Hepatocyte (in vitro differentiated cells): ENCODE measurements around the gene GRK3. TPM values are rescaled to one million over a fixed set of nuclear protein-coding genes. Genes with fewer than 3 reads are reported as not detected.

Experiments used
- DNase-seq: peaks from one replicate; pipeline ENCODE4 v3.0.0-alpha.2; 2016; ENCODE audit warnings: low spot score
- H2AFZ ChIP-seq: fragments of 200-600 bp; sonication (generic); 2 replicates; pipeline ENCODE4 v1.6.0; 2016; ENCODE audit warnings: antibody characterized with exemption, mild to moderate bottlenecking
- H3K27ac ChIP-seq: fragments of 200-600 bp; sonication (generic); 2 replicates; pipeline ENCODE4 v1.5.1; 2016; ENCODE audit warnings: mild to moderate bottlenecking
- H3K27me3 ChIP-seq: fragments of 200-600 bp; sonication (generic); 2 replicates; pipeline ENCODE4 v1.6.1; 2016
- H3K36me3 ChIP-seq: fragments of 200-600 bp; sonication (generic); replicated peaks from 2 replicates; pipeline ENCODE4 v1.5.1; 2016; ENCODE audit warnings: low read depth; ENCODE audit not compliant: insufficient read depth
- H3K4me1 ChIP-seq: fragments of 200-600 bp; sonication (generic); 2 replicates; pipeline ENCODE4 v1.5.1; 2016; ENCODE audit warnings: mild to moderate bottlenecking, moderate library complexity; ENCODE audit not compliant: insufficient read depth
- H3K4me2 ChIP-seq: fragments of 200-600 bp; sonication (generic); 2 replicates; pipeline ENCODE4 v1.6.0; 2016
- H3K4me3 ChIP-seq: fragments of 200-600 bp; sonication (generic); 2 replicates; pipeline ENCODE4 v1.5.1; 2016; ENCODE audit warnings: mild to moderate bottlenecking
- H3K79me2 ChIP-seq: fragments of 200-600 bp; sonication (generic); 2 replicates; pipeline ENCODE4 v1.6.0; 2017; ENCODE audit warnings: mild to moderate bottlenecking
- H3K9me2 ChIP-seq: fragments of 200-600 bp; sonication (generic); replicated peaks from 2 replicates; pipeline ENCODE4 v1.6.0; 2017; ENCODE audit warnings: mild to moderate bottlenecking; ENCODE audit not compliant: insufficient read depth
- H3K9me3 ChIP-seq: fragments of 200-600 bp; sonication (generic); 2 replicates; pipeline ENCODE4 v1.5.1; 2016; ENCODE audit warnings: low read depth, mild to moderate bottlenecking
- H4K20me1 ChIP-seq: fragments of 200-600 bp; sonication (generic); 2 replicates; pipeline ENCODE4 v1.6.0; 2016; ENCODE audit warnings: mild to moderate bottlenecking; ENCODE audit not compliant: insufficient read depth, poor library complexity, severe bottlenecking
- CTCF ChIP-seq: fragments of 200-600 bp; sonication (generic); IDR thresholded peaks from 2 replicates; pipeline ENCODE4 v1.5.1; 2016; ENCODE audit warnings: antibody characterized with exemption, mild to moderate bottlenecking; ENCODE audit not compliant: poor library complexity
- EZH2 ChIP-seq: fragments of 200-600 bp; sonication (generic); IDR thresholded peaks from 2 replicates; pipeline ENCODE4 v1.6.1; 2016; ENCODE audit warnings: antibody characterized with exemption, mild to moderate bottlenecking, borderline replicate concordance
- EZH2phosphoT487 ChIP-seq: fragments of 200-600 bp; sonication (generic); IDR thresholded peaks from one replicate; pipeline ENCODE4 v1.6.1; 2018; ENCODE audit warnings: antibody characterized with exemption, mild to moderate bottlenecking, low read depth, moderate library complexity; ENCODE audit not compliant: unreplicated experiment, severe bottlenecking
- WGBS: methylation state at CpG from one replicate; pipeline ENCODE4 v1.1.6; 2016; ENCODE audit warnings: low lambda C conversion rate; ENCODE audit errors: missing lambda C conversion rate; 5-methylcytosine and 5-hydroxymethylcytosine counted together
- polyA plus RNA-seq: library from polyadenylated mRNA; unstranded; fragments of >200 nt; fragmentation: Nextera tagmentation; extraction: Ambion mirVana; gene quantifications from 2 replicates; pipeline ENCODE4 v1.2.1, GENCODE V29; 2016
- total RNA-seq: library from RNA; depleted of rRNA; stranded (reverse); fragments of >200 nt; gene quantifications from 2 replicates; pipeline ENCODE4 v1.2.3, GENCODE V29; 2014

The GRK3 gene
- total and polyA plus RNA-seq, 2 experiments from 2014 or later: 1.5 to 7.1 TPM

DNA sequence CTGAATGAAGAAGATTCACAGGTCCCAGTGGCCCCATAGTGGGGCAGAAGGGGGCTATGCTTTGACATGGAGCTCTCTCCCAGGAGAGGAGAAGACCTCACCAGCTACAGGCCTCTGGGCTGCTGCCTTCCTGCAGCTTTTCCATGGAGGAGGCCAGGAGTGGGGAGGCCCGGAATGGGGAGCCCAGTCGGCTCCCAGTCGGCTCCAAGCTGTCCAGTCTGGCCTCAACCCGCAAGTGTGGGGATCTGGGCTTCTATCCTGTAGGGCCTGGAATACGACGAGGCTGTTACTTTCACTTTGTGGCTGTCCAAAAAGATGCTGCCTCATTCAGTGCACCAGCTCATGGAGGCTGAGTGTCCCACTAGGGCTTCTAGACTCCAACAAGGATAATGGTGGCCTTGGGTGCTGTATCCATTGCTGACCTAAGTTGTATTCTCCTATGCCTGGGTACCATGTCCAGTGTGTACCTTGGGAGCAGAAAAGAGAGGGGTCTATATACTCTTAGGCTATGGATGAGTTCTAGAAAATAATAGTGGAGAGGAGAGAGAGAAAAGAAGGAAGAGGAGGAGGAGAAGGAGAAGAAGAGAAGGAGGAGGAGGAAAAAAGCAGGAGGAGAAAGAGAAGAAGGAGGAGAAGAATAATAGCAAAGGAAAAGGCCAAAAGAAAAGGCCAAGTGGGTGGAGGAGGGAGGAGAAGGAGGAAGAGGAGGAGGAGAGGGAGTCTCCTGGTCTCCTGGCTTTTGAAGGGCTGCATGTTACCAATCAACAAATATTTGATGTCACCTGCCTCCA is 178.6 kb downstream of the GRK3 start:
- H3K9me2 ChIP-seq: no peaks in the 10 kb centered on the region
- no peaks in the 10 kb centered on the region for H3K9me3 ChIP-seq
- no peak overlapping the region for H3K4me2 ChIP-seq
- no peaks in the 10 kb centered on the region for H3K79me2 ChIP-seq
- no peak overlapping the region for H2AFZ ChIP-seq
- H3K4me3 ChIP-seq: no peak overlapping the region
- H3K36me3 ChIP-seq: no peaks in the 10 kb centered on the region
- no peak overlapping the region for H3K27ac ChIP-seq
- H3K27me3 ChIP-seq: no peaks in the 10 kb centered on the region
- H3K4me1 ChIP-seq: peaks cover 5% of the 10 kb centered on the region
- WGBS: 94% methylated on average over 6 of the region's 6 CpGs
- no peak for DNase-seq
- TF ChIP-seq EZH2: no peak
- no peak for TF ChIP-seq CTCF
- TF ChIP-seq EZH2phosphoT487: no peak
- H4K20me1 ChIP-seq: no peaks in the 10 kb centered on the region

GRCh38 chr22:25744694-25745093 is 180.2 kb downstream of the GRK3 start:
- Histone ChIP-seq H4K20me1 (no peaks in the 10 kb centered on the region), H3K4me2 (no peak overlapping the region), H3K27me3 (no peaks in the 10 kb centered on the region), H3K9me2 (no peaks in the 10 kb centered on the region), H3K4me3 (no peak overlapping the region), H3K36me3 (no peaks in the 10 kb centered on the region), H3K79me2 (no peaks in the 10 kb centered on the region), H3K9me3 (no peaks in the 10 kb centered on the region), H3K27ac (no peak overlapping the region), H2AFZ (no peak overlapping the region), H3K4me1 (peaks cover 15% of the 10 kb centered on the region)
- WGBS: 89% methylated on average over 4 of the region's 4 CpGs
- TF ChIP-seq EZH2 (no peak), CTCF (no peak), EZH2phosphoT487 (no peak)
- no peak for DNase-seq

- TF ChIP-seq EZH2phosphoT487 (no peak), EZH2 (no peak), CTCF (no peak)
- H3K4me1 ChIP-seq: peaks cover 15% of the 10 kb centered on the region
These were observed 181.0 kb downstream of the GRK3 start for GRCh38 chr22:25745341-25746011.

More at GRCh38 chr22:25745341-25746011, 181.0 kb downstream of the GRK3 start:
- no peak for DNase-seq
- no peaks in the 10 kb centered on the region for H4K20me1 ChIP-seq
- WGBS: 73% methylated on average over 7 of the region's 7 CpGs
- H3K79me2 ChIP-seq: no peaks in the 10 kb centered on the region
- no peaks in the 10 kb centered on the region for H3K9me3 ChIP-seq
- no peak overlapping the region for H3K4me2 ChIP-seq
- no peaks in the 10 kb centered on the region for H3K9me2 ChIP-seq
- no peak overlapping the region for H3K4me3 ChIP-seq
- H3K36me3 ChIP-seq: no peaks in the 10 kb centered on the region
- no peak overlapping the region for H2AFZ ChIP-seq
- H3K27me3 ChIP-seq: no peaks in the 10 kb centered on the region
- H3K27ac ChIP-seq: no peak overlapping the region
